A549 (cell line): ENCODE data around the gene ADK. TPM values are rescaled to one million over a fixed set of nuclear protein-coding genes. Genes with fewer than 3 reads are reported as not detected.

ENCODE experiments used
- ATAC-seq, 2 experiments: fragments of 200-7000 bp in 1 of 2; fragments of >200 bp in 1 of 2; cut with Nextera tagmentation in 1 of 2; cut with Tn5 transposase in 1 of 2; 3 replicates each; pipeline versions ENCODE4 v1.8.0 to v1.9.1; 2018 to 2020; ENCODE audit warnings: mild to moderate bottlenecking in 1 of 2, moderate library complexity in 1 of 2
- CTCF ChIA-PET: fragments of 300-600 bp; sonication (Branson Sonifier 250); formaldehyde crosslinking; extraction: SDS; loops from one replicate; lab custom pipeline; 2021; ENCODE audit warnings: antibody characterized with exemption, inconsistent platforms; lab: Yijun Ruan, JAX
- POLR2A ChIA-PET: fragments of 350-600 bp; formaldehyde crosslinking; extraction: SDS; loops from one replicate; lab custom pipeline; 2021; ENCODE audit warnings: antibody characterized with exemption, inconsistent platforms; lab: Yijun Ruan, JAX
- DNase-seq, 2 experiments: peaks; one replicate each; pipeline versions ENCODE4 v3.0.0 to v3.0.0-alpha.2; 2011 to 2016; ENCODE audit warnings: low read depth in 1 of 2, low spot score in 1 of 2
- FAIRE-seq: peaks from 2 replicates; lab custom pipeline; 2011; peaks lifted over from hg19 to GRCh38; lab: Jason Lieb, UNC
- H3K27ac ChIP-seq, 2 experiments: fragments of >200 bp; sonication (Bioruptor Twin); formaldehyde crosslinking; 3 replicates each; pipeline ENCODE4 v1.5.1; 2016 to 2017
- H3K4me1 ChIP-seq: fragments of >200 bp; sonication (Bioruptor Twin); formaldehyde crosslinking; 3 replicates; pipeline ENCODE4 v1.6.1; 2016
- H3K4me2 ChIP-seq: fragments of >200 bp; sonication (Bioruptor Twin); formaldehyde crosslinking; 3 replicates; pipeline ENCODE4 v1.6.1; 2016
- H3K4me3 ChIP-seq: fragments of >200 bp; sonication (Bioruptor Twin); formaldehyde crosslinking; 3 replicates; pipeline ENCODE4 v1.5.1; 2016
- H3K9me3 ChIP-seq: fragments of >200 bp; sonication (Bioruptor Twin); formaldehyde crosslinking; 3 replicates; pipeline ENCODE4 v1.6.1; 2016
- BHLHE40 ChIP-seq: IDR thresholded peaks from 2 replicates; pipeline ENCODE4 v1.6.1; 2012; ENCODE audit warnings: low read depth, low read length, inconsistent platforms
- CBX2 ChIP-seq: fragments of 200-600 bp; sonication (generic); IDR thresholded peaks from 2 replicates; pipeline ENCODE4 v1.6.1; 2016; ENCODE audit warnings: low read depth, mild to moderate bottlenecking, borderline replicate concordance
- CBX8 ChIP-seq: fragments of 200-600 bp; sonication (generic); IDR thresholded peaks from 2 replicates; pipeline ENCODE4 v1.6.1; 2016
- EHF ChIP-seq: fragments of 250-450 bp; sonication (Bioruptor Pico); IDR thresholded peaks from 2 replicates; pipeline ENCODE4 v1.5.0; 2020; ENCODE audit warnings: mild to moderate bottlenecking
- EP300 ChIP-seq, 2 experiments: fragments of >200 bp; sonication (Bioruptor Twin); formaldehyde crosslinking; IDR thresholded peaks; 2 replicates in 1 of 2; 3 replicates in 1 of 2; pipeline ENCODE4 v1.6.1; 2016 to 2017
- FOSB ChIP-seq: fragments of 250-450 bp; sonication (Bioruptor Pico); IDR thresholded peaks from 2 replicates; pipeline ENCODE4 v1.5.0; 2020; ENCODE audit warnings: mild to moderate bottlenecking, moderate library complexity
- FOSL2 ChIP-seq, 2 experiments: fragments of 450-650 bp in 1 of 2; fragments of >200 bp in 1 of 2; sonication (Bioruptor Twin) in 1 of 2; formaldehyde crosslinking; IDR thresholded peaks; 2 replicates each; pipeline versions ENCODE4 v1.5.0 to v1.6.1; 2016 to 2020; ENCODE audit warnings: mild to moderate bottlenecking in 1 of 2, moderate library complexity in 1 of 2
- GATA3 ChIP-seq: IDR thresholded peaks from 2 replicates; pipeline ENCODE4 v1.6.1; 2012; ENCODE audit warnings: borderline replicate concordance
- HOXB13 ChIP-seq: fragments of 250-450 bp; sonication (Bioruptor Pico); IDR thresholded peaks from 2 replicates; pipeline ENCODE4 v1.5.0; 2020; ENCODE audit warnings: low read depth, mild to moderate bottlenecking, moderate library complexity
- HOXB5 ChIP-seq: fragments of 250-450 bp; sonication (Bioruptor Pico); IDR thresholded peaks from 2 replicates; pipeline ENCODE4 v1.5.0; 2020; ENCODE audit warnings: mild to moderate bottlenecking, moderate library complexity
- KDM1A ChIP-seq: fragments of 200-600 bp; sonication (generic); IDR thresholded peaks from 2 replicates; pipeline ENCODE4 v1.6.1; 2016; ENCODE audit warnings: low read depth, mild to moderate bottlenecking
- MYC ChIP-seq: IDR thresholded peaks from 2 replicates; pipeline ENCODE4 v1.6.1; 2012; ENCODE audit warnings: mild to moderate bottlenecking, inconsistent platforms, low read length, improper control_type of control experiment, borderline replicate concordance
- NFE2L2 ChIP-seq: fragments of 150-350 bp; conservative IDR thresholded peaks from 2 replicates; pipeline ENCODE4 v1.6.1; 2014; ENCODE audit warnings: low read length
- NR3C1 ChIP-seq: fragments of >200 bp; sonication (Bioruptor Twin); formaldehyde crosslinking; IDR thresholded peaks from 3 replicates; pipeline ENCODE4 v1.6.1; 2017
- POLR2A ChIP-seq: IDR thresholded peaks from 2 replicates; pipeline ENCODE4 v1.6.1; 2012; ENCODE audit warnings: mild to moderate bottlenecking, low read length
- POLR2AphosphoS2 ChIP-seq: conservative IDR thresholded peaks from 2 replicates; pipeline ENCODE4 v1.6.1; 2012; ENCODE audit warnings: low read length, improper control_type of control experiment, inconsistent platforms
- RCOR1 ChIP-seq: fragments of 150-350 bp; IDR thresholded peaks from 2 replicates; pipeline ENCODE4 v1.6.1; 2014; ENCODE audit warnings: antibody characterized with exemption, low read length, low read depth
- RFX5 ChIP-seq: fragments of 450-650 bp; IDR thresholded peaks from 2 replicates; pipeline ENCODE4 v1.7.1; 2014; ENCODE audit warnings: antibody characterized with exemption, mild to moderate bottlenecking, moderate library complexity
- RNF2 ChIP-seq: fragments of 200-600 bp; sonication (generic); IDR thresholded peaks from 2 replicates; pipeline ENCODE4 v1.6.1; 2016; ENCODE audit warnings: low read depth, mild to moderate bottlenecking, antibody characterized with exemption, moderate library complexity, borderline replicate concordance
- SMC3 ChIP-seq: fragments of >200 bp; sonication (Bioruptor Twin); formaldehyde crosslinking; IDR thresholded peaks from 3 replicates; pipeline ENCODE4 v1.6.1; 2018; ENCODE audit warnings: inconsistent platforms
- SREBF2 ChIP-seq: fragments of 450-650 bp; IDR thresholded peaks from 2 replicates; pipeline ENCODE4 v1.6.1; 2014; ENCODE audit warnings: mild to moderate bottlenecking, moderate library complexity
- TFCP2L1 ChIP-seq: fragments of 250-450 bp; sonication (Bioruptor Pico); IDR thresholded peaks from 2 replicates; pipeline ENCODE4 v1.5.0; 2021; ENCODE audit warnings: mild to moderate bottlenecking
- ZC3H11A ChIP-seq: fragments of 450-650 bp; IDR thresholded peaks from 2 replicates; pipeline ENCODE4 v1.6.1; 2014; ENCODE audit warnings: antibody characterized with exemption, mild to moderate bottlenecking
- ZFP36 ChIP-seq: fragments of 450-650 bp; IDR thresholded peaks from 2 replicates; pipeline ENCODE4 v1.6.1; 2014; ENCODE audit warnings: borderline replicate concordance; ENCODE audit not compliant: partially characterized antibody
- ZNF302 ChIP-seq: fragments of 250-450 bp; sonication (Bioruptor Pico); IDR thresholded peaks from 2 replicates; pipeline ENCODE4 v1.9.0; 2021; ENCODE audit warnings: inconsistent platforms, mild to moderate bottlenecking, moderate library complexity
- ZSCAN20 ChIP-seq: fragments of 250-450 bp; sonication (Bioruptor Pico); IDR thresholded peaks from 2 replicates; pipeline ENCODE4 v1.8.0; 2022; ENCODE audit warnings: mild to moderate bottlenecking, moderate library complexity
- WGBS: methylation state at CpG from one replicate; pipeline ENCODE4 v1.1.6; 2017; ENCODE audit errors: missing lambda C conversion rate; 5-methylcytosine and 5-hydroxymethylcytosine counted together
- polyA plus RNA-seq, 4 experiments: library from polyadenylated mRNA; depleted of rRNA in 3 of 4; stranded (reverse); fragments of >200 nt; fragmentation: RNase III in 1 of 4; extraction: RNeasy Plus Mini Kit Qiagen cat#74134 plus additional on column Dnase treatment in 1 of 4; gene quantifications; 2 replicates in 3 of 4; 3 replicates in 1 of 4; pipeline ENCODE4 v1.2.3, GENCODE V29; 2011 to 2017
- TF ChIP-seq, protein P1 (sequence below): fragments of 200-600 bp; sonication (generic); IDR thresholded peaks from 2 replicates; pipeline ENCODE4 v1.6.1; 2016; ENCODE audit warnings: antibody characterized with exemption, mild to moderate bottlenecking, moderate library complexity
- TF ChIP-seq, protein P2 (sequence below): fragments of >200 bp; sonication (Bioruptor Twin); formaldehyde crosslinking; IDR thresholded peaks from 2 replicates; pipeline ENCODE4 v1.6.1; 2016
- TF ChIP-seq, protein P3 (sequence below): fragments of >200 bp; sonication (Bioruptor Twin); formaldehyde crosslinking; IDR thresholded peaks from 3 replicates; pipeline ENCODE4 v1.6.1; 2016

The ADK gene
- polyA plus RNA-seq, 2 of the 4 experiments (the other 2 are of a cell fraction), result 35.8 to 40.7 TPM

DNA sequence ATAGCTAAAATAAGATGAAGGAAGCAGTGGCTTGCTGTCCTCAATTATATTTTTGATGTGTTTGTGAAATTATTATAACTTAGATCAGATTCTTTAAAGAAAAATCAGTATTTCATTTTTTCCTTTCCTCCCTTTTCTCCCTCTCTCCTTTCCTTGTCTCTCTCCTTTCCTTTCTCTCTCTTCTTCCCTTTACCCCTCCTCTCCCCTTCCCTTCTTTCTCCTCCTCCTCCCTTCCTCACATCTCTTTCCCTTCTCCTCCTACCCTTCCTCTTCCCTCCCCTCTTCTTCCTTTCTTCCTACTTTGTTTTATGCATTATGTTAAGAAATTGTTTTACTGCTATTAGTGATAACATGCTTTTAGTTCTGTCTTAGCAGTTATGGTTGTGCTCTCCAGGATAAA is 171.5 kb downstream of the ADK start:
- FAIRE-seq, result no peak
- ChIA-PET POLR2A (no interaction called here), CTCF (interaction anchor here (0.8 kb wide), 1 partner anchor 7 kb away, joined by 3 read pairs; no protein-coding TSS in a partner anchor)
- H3K27ac ChIP-seq, result no peak overlapping the region
- peaks cover 4% of the 10 kb centered on the region; the same call in 1 of the 3 replicates for H3K9me3 ChIP-seq
- no peak overlapping the region for H3K4me3 ChIP-seq
- TF ChIP-seq NFE2L2 (no peak), RNF2 (no peak), FOSB (CRISPR knock-in tag) (no peak), CBX8 (no peak), EP300 (IDR thresholded peaks at IDR 0.05) (no peak)
- DNase-seq, result no peak
- no peaks in the 10 kb centered on the region for H3K4me1 ChIP-seq
- ATAC-seq, result no peak
- no peak overlapping the region for H3K4me2 ChIP-seq

DNA sequence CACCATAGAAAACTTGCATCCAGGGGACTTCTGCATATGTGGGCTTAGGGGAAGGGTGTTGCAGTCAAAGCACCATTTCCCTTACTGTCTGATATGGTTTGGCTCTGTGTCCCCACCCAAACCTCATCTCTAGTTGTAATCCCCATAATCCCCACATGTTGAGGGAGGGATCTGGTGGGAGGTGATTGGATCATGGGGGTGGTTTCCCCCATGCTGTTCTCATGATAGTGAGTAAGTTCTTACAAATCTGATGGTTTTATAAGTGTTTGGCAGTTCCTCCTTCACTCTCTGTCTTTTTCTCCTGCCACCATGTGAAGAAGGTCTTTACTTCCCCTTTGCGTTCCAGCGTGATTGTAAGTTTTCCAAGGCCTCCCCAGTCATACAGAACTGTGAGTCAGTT is 177.4 kb downstream of the ADK start:
- H3K4me3 ChIP-seq, result no peak overlapping the region

DNA sequence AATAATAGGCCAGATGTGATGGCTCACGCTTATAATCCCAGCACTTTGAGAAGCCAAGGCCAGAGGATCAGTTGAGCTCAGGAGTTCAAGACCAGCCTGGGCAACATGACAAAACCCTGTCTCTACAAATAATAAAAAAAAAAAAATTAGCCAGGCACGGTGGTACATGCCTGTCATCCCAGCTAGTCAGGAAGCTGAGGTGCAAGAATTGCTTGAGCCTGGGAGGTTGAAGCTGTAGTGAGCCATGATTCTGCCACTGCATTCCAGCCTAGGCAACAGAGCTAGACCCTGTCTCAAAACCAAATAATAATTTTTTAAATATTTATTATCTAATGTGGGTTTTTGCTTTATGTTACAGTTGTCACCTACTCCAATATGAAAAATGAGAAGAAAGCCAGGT is 178.9 kb downstream of the ADK start:
- H3K4me3 ChIP-seq, result no peak overlapping the region
- CTCF ChIA-PET, result interaction anchor here (0.7 kb wide), 1 partner anchor 8 kb away, joined by 3 read pairs; no protein-coding TSS in a partner anchor
- H3K27ac ChIP-seq, result no peak overlapping the region
- H3K4me2 ChIP-seq, result no peak overlapping the region
- no peak for DNase-seq
- ATAC-seq, result no peak
- WGBS, result 59% methylated on average over 2 of the region's 2 CpGs
- no peaks in the 10 kb centered on the region for H3K9me3 ChIP-seq
- TF ChIP-seq EHF (CRISPR knock-in tag) (no peak), HOXB13 (CRISPR knock-in tag) (no peak), GATA3 (no peak), FOSB (CRISPR knock-in tag) (no peak), MYC (no peak), ZNF302 (no peak), RCOR1 (no peak), RFX5 (no peak), BHLHE40 (no peak), CBX2 (no peak), ZSCAN20 (no peak), POLR2AphosphoS2 (no peak), HOXB5 (CRISPR knock-in tag) (no peak)
- TF ChIP-seq, protein P1, sequence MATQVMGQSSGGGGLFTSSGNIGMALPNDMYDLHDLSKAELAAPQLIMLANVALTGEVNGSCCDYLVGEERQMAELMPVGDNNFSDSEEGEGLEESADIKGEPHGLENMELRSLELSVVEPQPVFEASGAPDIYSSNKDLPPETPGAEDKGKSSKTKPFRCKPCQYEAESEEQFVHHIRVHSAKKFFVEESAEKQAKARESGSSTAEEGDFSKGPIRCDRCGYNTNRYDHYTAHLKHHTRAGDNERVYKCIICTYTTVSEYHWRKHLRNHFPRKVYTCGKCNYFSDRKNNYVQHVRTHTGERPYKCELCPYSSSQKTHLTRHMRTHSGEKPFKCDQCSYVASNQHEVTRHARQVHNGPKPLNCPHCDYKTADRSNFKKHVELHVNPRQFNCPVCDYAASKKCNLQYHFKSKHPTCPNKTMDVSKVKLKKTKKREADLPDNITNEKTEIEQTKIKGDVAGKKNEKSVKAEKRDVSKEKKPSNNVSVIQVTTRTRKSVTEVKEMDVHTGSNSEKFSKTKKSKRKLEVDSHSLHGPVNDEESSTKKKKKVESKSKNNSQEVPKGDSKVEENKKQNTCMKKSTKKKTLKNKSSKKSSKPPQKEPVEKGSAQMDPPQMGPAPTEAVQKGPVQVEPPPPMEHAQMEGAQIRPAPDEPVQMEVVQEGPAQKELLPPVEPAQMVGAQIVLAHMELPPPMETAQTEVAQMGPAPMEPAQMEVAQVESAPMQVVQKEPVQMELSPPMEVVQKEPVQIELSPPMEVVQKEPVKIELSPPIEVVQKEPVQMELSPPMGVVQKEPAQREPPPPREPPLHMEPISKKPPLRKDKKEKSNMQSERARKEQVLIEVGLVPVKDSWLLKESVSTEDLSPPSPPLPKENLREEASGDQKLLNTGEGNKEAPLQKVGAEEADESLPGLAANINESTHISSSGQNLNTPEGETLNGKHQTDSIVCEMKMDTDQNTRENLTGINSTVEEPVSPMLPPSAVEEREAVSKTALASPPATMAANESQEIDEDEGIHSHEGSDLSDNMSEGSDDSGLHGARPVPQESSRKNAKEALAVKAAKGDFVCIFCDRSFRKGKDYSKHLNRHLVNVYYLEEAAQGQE, result no peak
- H3K4me1 ChIP-seq, result no peaks in the 10 kb centered on the region
- no peak for FAIRE-seq
- POLR2A ChIA-PET, result no interaction called here

More for the DNA sequence above, 177.4 kb downstream of the ADK start:
- POLR2A ChIA-PET, result no interaction called here
- CTCF ChIA-PET, result no interaction called here
- no peak for FAIRE-seq
- H3K4me2 ChIP-seq, result no peak overlapping the region
- no peaks in the 10 kb centered on the region for H3K9me3 ChIP-seq
- TF ChIP-seq ZC3H11A (no peak), SREBF2 (no peak), KDM1A (no peak), CBX2 (no peak), ZSCAN20 (no peak), FOSL2 (IDR thresholded peaks at IDR 0.05) (no peak), FOSL2 (CRISPR knock-in tag; IDR thresholded peaks at IDR 0.05) (no peak), ZFP36 (no peak), SMC3 (no peak), NFE2L2 (no peak), EHF (CRISPR knock-in tag) (no peak), RNF2 (no peak), TFCP2L1 (CRISPR knock-in tag) (no peak), NR3C1 (no peak), CBX8 (no peak), POLR2A (no peak)
- TF ChIP-seq, protein P2, sequence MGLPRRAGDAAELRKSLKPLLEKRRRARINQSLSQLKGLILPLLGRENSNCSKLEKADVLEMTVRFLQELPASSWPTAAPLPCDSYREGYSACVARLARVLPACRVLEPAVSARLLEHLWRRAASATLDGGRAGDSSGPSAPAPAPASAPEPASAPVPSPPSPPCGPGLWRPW, result no peak
- TF ChIP-seq, protein P3, sequence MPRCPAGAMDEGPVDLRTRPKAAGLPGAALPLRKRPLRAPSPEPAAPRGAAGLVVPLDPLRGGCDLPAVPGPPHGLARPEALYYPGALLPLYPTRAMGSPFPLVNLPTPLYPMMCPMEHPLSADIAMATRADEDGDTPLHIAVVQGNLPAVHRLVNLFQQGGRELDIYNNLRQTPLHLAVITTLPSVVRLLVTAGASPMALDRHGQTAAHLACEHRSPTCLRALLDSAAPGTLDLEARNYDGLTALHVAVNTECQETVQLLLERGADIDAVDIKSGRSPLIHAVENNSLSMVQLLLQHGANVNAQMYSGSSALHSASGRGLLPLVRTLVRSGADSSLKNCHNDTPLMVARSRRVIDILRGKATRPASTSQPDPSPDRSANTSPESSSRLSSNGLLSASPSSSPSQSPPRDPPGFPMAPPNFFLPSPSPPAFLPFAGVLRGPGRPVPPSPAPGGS, result no peak
- TF ChIP-seq, all 56 proteins: peak for 0
- no peak overlapping the region for H3K27ac ChIP-seq
- DNase-seq, result no peak
- H3K4me1 ChIP-seq, result no peaks in the 10 kb centered on the region
- no peak for ATAC-seq
- WGBS, result 98% methylated on average over 2 of the region's 2 CpGs
